Calu3 (cell line): Measurements from ENCODE around the gene CALM1. TPM values are rescaled to one million over a fixed set of nuclear protein-coding genes. Genes with fewer than 3 reads are reported as not detected.

Experiments used
- BruUV-seq: library from RNA; stranded (reverse); fragments of 400-500 nt; replicated peaks from 2 replicates; lab custom pipeline; 2021; lab: Mats Ljungman, UMichigan
- CTCF ChIA-PET: fragments of 300-600 bp; sonication (Branson Sonifier 250); formaldehyde crosslinking; loops from one replicate; lab custom pipeline; 2022; ENCODE audit warnings: antibody characterized with exemption; lab: Charles Lee
- DNase-seq: peaks from one replicate; pipeline ENCODE4 v3.0.0; 2022
- H3K27ac Mint-ChIP-seq: one replicate; pipeline ENCODE4 v1.8.0; 2022; ENCODE audit warnings: mixed read lengths; ENCODE audit not compliant: unreplicated experiment
- H3K27me3 Mint-ChIP-seq: one replicate; pipeline ENCODE4 v1.8.0; 2022; ENCODE audit warnings: mixed read lengths; ENCODE audit not compliant: unreplicated experiment
- H3K36me3 Mint-ChIP-seq: one replicate; pipeline ENCODE4 v1.8.0; 2022; ENCODE audit warnings: mild to moderate bottlenecking, moderate library complexity, mixed read lengths; ENCODE audit not compliant: insufficient read depth, unreplicated experiment
- H3K4me1 Mint-ChIP-seq: one replicate; pipeline ENCODE4 v1.8.0; 2022; ENCODE audit warnings: mild to moderate bottlenecking, low read depth, mixed read lengths; ENCODE audit not compliant: unreplicated experiment
- H3K4me3 Mint-ChIP-seq: one replicate; pipeline ENCODE4 v1.8.0; 2022; ENCODE audit warnings: mild to moderate bottlenecking, low read depth, moderate library complexity, mixed read lengths; ENCODE audit not compliant: unreplicated experiment
- H3K9me3 Mint-ChIP-seq: one replicate; pipeline ENCODE4 v1.8.0; 2022; ENCODE audit warnings: low read depth, mixed read lengths; ENCODE audit not compliant: unreplicated experiment
- intact Hi-C: fragments of 100-400 bp; cut with micrococcal nuclease; formaldehyde crosslinking; loops from one replicate; pipeline ENCODE4 v1.10.0; 2022; ENCODE audit not compliant: unreplicated experiment
- total RNA-seq: library from RNA; stranded (reverse); gene quantifications from 2 replicates; pipeline ENCODE4 v1.2.3, GENCODE V29; 2022
- TF ChIP-seq, protein P1 (sequence below): fragments of 200-600 bp; IDR thresholded peaks from one replicate; pipeline ENCODE4 v1.8.0; 2022; ENCODE audit warnings: antibody characterized with exemption; ENCODE audit not compliant: unreplicated experiment

The CALM1 gene
- total RNA-seq, 1 experiment from 2014 or later: 242 TPM

DNA sequence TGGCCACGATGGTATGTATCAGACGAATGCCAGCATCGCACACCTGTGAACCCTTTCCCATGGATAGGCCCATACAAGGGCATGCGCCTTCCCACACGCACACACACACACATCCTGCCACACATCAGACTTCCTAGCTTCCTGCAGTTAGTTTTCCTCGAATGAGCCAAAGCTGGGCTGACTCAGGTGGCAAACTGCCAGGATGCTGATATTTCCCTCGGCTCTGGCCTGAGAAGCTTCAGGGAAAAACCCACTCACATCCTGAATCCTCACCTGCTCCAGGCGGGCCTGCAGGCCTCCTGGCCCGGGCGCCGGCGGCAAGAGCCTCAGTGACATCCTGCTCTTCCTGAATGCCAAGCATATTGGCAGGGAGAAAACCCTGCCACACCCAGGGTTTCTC, 22.4 kb downstream of the CALM1 start:
- CTCF ChIA-PET: interaction anchor here (0.5 to 1.5 kb wide), 9 partner anchors 10 to 463 kb away, joined by 3 to 7 read pairs (median 5); no protein-coding TSS in a partner anchor
- H3K36me3 Mint-ChIP-seq: peaks cover 5% of the 10 kb centered on the region
- no TSS peak for BruUV-seq
- peak; percentile 89 for DNase-seq
- no peak overlapping the region for H3K4me3 Mint-ChIP-seq
- H3K4me1 Mint-ChIP-seq: no peaks in the 10 kb centered on the region
- intact Hi-C loops: no loop called here
- TF ChIP-seq, protein P1, sequence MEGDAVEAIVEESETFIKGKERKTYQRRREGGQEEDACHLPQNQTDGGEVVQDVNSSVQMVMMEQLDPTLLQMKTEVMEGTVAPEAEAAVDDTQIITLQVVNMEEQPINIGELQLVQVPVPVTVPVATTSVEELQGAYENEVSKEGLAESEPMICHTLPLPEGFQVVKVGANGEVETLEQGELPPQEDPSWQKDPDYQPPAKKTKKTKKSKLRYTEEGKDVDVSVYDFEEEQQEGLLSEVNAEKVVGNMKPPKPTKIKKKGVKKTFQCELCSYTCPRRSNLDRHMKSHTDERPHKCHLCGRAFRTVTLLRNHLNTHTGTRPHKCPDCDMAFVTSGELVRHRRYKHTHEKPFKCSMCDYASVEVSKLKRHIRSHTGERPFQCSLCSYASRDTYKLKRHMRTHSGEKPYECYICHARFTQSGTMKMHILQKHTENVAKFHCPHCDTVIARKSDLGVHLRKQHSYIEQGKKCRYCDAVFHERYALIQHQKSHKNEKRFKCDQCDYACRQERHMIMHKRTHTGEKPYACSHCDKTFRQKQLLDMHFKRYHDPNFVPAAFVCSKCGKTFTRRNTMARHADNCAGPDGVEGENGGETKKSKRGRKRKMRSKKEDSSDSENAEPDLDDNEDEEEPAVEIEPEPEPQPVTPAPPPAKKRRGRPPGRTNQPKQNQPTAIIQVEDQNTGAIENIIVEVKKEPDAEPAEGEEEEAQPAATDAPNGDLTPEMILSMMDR: no peak
- H3K9me3 Mint-ChIP-seq: no peaks in the 10 kb centered on the region
- H3K27me3 Mint-ChIP-seq: no peaks in the 10 kb centered on the region
- H3K27ac Mint-ChIP-seq: peak overlapping the region; percentile 17

DNA sequence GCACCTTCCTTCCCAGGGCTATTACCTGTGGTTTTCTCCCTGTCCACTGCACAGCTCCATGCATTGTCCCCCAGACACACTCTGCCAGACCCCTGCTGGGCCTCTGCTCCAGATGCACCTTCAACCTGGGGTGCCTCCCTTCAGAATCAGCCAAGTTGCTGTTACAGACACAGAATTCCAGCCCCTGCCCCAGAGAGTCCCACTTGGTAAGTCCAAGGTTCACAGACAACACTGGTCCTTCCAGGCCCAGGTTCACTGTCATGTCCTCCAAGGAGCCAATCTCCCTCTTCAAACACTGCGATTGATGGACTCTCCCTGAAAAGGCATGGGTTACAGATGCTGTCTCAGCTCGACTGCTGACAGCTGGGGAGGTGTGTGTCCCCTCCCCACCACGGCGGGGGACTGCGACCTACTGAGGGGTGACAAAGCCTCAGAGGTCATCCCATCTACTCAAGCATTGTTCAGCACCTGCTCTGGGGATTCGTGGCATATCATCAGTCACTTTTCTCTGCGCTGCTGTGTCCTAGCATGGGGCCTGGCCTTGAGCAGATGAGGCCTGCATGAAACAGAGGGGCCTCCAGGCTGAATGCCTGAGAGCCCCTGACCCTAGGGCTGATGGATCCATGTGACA, 24.3 kb downstream of the CALM1 start:
- intact Hi-C loops: no loop called here
- Mint-ChIP-seq H3K27me3 (no peaks in the 10 kb centered on the region), H3K36me3 (peaks cover 5% of the 10 kb centered on the region), H3K27ac (no peak overlapping the region), H3K9me3 (no peaks in the 10 kb centered on the region), H3K4me1 (no peaks in the 10 kb centered on the region), H3K4me3 (no peak overlapping the region)
- BruUV-seq: no TSS peak
- no peak for DNase-seq
- CTCF ChIA-PET: no interaction called here
- TF ChIP-seq, protein P1: no peak

DNA sequence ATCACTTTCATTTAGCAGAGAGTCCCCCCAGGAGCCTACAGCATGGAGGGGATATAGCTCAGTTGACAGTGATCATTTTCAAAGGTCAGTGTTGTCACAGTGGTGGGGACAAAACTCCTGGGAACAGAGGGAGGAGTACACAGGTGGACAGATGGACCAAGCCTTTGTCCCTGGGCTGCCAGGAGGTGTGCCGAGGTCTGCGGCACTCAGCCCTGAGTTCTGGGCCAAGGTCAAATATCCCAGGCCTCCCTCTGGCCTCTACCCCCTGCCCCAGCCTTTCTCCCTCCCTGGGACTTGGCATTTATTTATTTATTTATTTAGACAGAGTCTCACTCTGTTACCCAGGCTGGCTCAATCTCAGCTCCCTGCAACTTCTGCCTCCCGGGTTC, 24.8 kb downstream of the CALM1 start:
- BruUV-seq: no TSS peak
- intact Hi-C loops: no loop called here
- CTCF ChIA-PET: no interaction called here
- Mint-ChIP-seq H3K4me1 (no peaks in the 10 kb centered on the region), H3K4me3 (no peak overlapping the region), H3K9me3 (no peaks in the 10 kb centered on the region), H3K27me3 (no peaks in the 10 kb centered on the region), H3K36me3 (peaks cover 5% of the 10 kb centered on the region), H3K27ac (no peak overlapping the region)
- TF ChIP-seq, protein P1: no peak
- no peak for DNase-seq

- Mint-ChIP-seq H3K27ac (no peak overlapping the region), H3K36me3 (peaks cover 5% of the 10 kb centered on the region), H3K4me1 (no peaks in the 10 kb centered on the region), H3K27me3 (no peaks in the 10 kb centered on the region), H3K9me3 (no peaks in the 10 kb centered on the region), H3K4me3 (no peak overlapping the region)
- DNase-seq: no peak
- CTCF ChIA-PET: no interaction called here
- TF ChIP-seq, protein P1: no peak
- no TSS peak for BruUV-seq
- intact Hi-C loops: no loop called here
These were observed 26.3 kb downstream of the CALM1 start for GRCh38 chr14:90423166-90423565.
